Right cardiac atrium (tissue), 5 donors: Measurements from ENCODE around the gene COL23A1. TPM values are rescaled to one million over a fixed set of nuclear protein-coding genes. Genes with fewer than 3 reads are reported as not detected.

Source experiments
- ATAC-seq, 2 donors: fragments of 200-7000 bp; cut with Tn5 transposase; one replicate each; pipeline versions ENCODE4 v1.8.0 to v1.9.1; 2020; ENCODE audit warnings: moderate library complexity in 2 of 2, mild to moderate bottlenecking in 1 of 2
- DNase-seq, 3 donors: peaks; one replicate each; pipeline ENCODE4 v3.0.0-alpha.2; 2020
- H3K27ac ChIP-seq: one replicate; pipeline ENCODE4 v1.5.1; 2013; ENCODE audit warnings: mild to moderate bottlenecking, low read length, control low read depth, moderate library complexity
- H3K27me3 ChIP-seq: one replicate; pipeline ENCODE4 v1.6.1; 2013; ENCODE audit not compliant: control insufficient read depth, insufficient read depth
- H3K4me1 ChIP-seq: one replicate; pipeline ENCODE4 v1.6.1; 2013; ENCODE audit warnings: low read length; ENCODE audit not compliant: control insufficient read depth, insufficient read depth
- H3K4me3 ChIP-seq: one replicate; pipeline ENCODE4 v1.5.1; 2013; ENCODE audit warnings: low read length, control low read depth
- H3K9me3 ChIP-seq: one replicate; pipeline ENCODE4 v1.6.1; 2013; ENCODE audit warnings: low read length; ENCODE audit not compliant: control insufficient read depth
- WGBS: extraction: QIAGEN DNeasy Blood & Tissue Kit; methylation state at CpG from one replicate; pipeline ENCODE4 v1.1.7; 2013; 5-methylcytosine and 5-hydroxymethylcytosine counted together
- intact Hi-C, 4 donors: fragments of 100-400 bp; cut with DNase I; formaldehyde crosslinking; loops; one replicate each; pipeline versions ENCODE4 v1.11.0 to v1.14.0; 2022 to 2023
- polyA plus RNA-seq: library from polyadenylated mRNA; stranded (reverse); fragments of 200-250 nt; gene quantifications from one replicate; pipeline ENCODE4 v1.2.3, GENCODE V29; 2013
- total RNA-seq, 4 donors: library from RNA; stranded (reverse); fragmentation: NEBNext Ultra II Directional; extraction: Animal tissue kit (Norgen Biotek cat#: 25700); gene quantifications; one replicate each; pipeline ENCODE4 v1.2.1, GENCODE V29; 2021
- donor health status: healthy with polysubstance abuse.
- donor health status: DM: no; HTN: yes; CAD: no.
- donor health status: DM: no; HTN: no; CAD: no.
- donor health status: DM: no; HTN: yes; CAD: no; lungs with severe emphysema.
- donor health status: DM: yes; HTN: yes; CAD: no.

COL23A1 gene
- total and polyA plus RNA-seq, 5 donors = 2.5 to 13.6 (median 6.3) TPM

GRCh38 chr5:178380541-178381074, 209.6 kb downstream of the COL23A1 start:
- ATAC-seq (no peak), DNase-seq (peak in 1 of 3 donors; percentile 40)
- intact Hi-C loops = no loop called here
- Histone ChIP-seq H3K27me3 (no peaks in the 10 kb centered on the region), H3K9me3 (no peaks in the 10 kb centered on the region), H3K27ac (no peak overlapping the region), H3K4me1 (no peaks in the 10 kb centered on the region), H3K4me3 (no peak overlapping the region)
- 91% methylated on average over 16 of the region's 16 CpGs for WGBS

DNA sequence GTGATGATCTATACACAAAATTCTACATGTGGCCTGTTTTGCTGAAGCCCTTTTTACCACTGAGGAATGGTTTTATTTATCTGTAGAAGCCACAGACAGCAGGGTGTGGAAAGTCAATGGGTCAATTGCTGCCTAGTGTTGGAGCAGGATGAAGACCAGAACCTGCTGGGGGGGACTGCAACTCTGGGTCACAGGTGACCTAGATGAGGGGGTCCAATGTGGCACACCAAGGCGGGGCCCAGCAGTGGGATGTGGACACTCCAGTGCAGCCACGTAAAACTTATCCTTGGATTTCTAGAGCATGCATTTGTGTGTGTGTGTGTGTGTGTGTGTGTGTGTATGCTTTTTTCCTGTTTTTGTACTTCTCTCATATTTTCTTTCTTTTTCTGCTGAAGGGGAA, 210.1 kb downstream of the COL23A1 start:
- 65% methylated on average over 2 of the region's 2 CpGs for WGBS
- intact Hi-C loops = no loop called here

GRCh38 chr5:178378527-178379484, 211.4 kb downstream of the COL23A1 start:
- Histone ChIP-seq H3K9me3 (no peaks in the 10 kb centered on the region), H3K27ac (no peak overlapping the region), H3K4me1 (no peaks in the 10 kb centered on the region), H3K27me3 (no peaks in the 10 kb centered on the region), H3K4me3 (no peak overlapping the region)
- ATAC-seq = no peak
- WGBS = 91% methylated on average over 14 of the region's 14 CpGs
- DNase-seq = no peak
- intact Hi-C loops = no loop called here

More for the DNA sequence above, 210.1 kb downstream of the COL23A1 start:
- Histone ChIP-seq H3K27me3 (no peaks in the 10 kb centered on the region), H3K27ac (no peak overlapping the region), H3K9me3 (no peaks in the 10 kb centered on the region), H3K4me3 (no peak overlapping the region), H3K4me1 (no peaks in the 10 kb centered on the region)
- peak in 1 of 3 donors; percentile 12 for DNase-seq
- no peak for ATAC-seq

DNA sequence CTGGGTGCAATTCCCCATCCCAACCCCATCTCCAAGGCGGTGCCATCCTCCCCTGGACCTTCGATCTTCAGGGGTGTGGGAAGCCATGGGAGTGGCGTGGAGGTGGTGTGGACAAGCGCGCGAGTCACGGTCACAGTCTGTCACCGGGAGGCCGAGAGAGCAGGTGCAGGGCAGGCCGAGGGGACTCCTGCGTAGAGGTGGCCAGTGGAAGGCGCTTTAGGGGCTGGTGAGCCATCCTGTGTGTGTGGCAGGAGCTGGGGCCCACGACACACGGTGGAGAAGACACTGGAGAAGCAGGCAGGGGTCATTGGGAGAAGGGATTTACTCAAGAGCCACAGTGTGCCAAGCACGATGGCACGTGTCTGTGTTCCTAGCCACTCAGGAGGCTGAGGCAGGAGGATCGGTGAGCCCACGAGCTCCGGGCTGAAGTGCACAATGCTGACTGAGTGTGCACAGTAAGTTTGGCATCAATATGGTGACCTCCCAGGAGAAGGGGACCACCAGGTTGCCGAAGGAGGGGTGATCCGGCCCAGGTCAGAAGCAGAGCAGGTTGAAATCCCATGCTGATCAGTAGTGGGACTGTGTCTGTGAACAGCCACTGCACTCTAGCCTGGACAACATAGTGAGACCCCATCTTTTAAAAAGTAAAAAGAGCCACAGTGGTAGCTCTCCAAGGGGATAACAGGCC, 212.5 kb downstream of the COL23A1 start:
- DNase-seq (no peak), ATAC-seq (no peak)
- H3K27me3 ChIP-seq = no peaks in the 10 kb centered on the region
- H3K9me3 ChIP-seq = no peaks in the 10 kb centered on the region
- WGBS = 96% methylated on average over 21 of the region's 21 CpGs
- no peak overlapping the region for H3K4me3 ChIP-seq
- no peak overlapping the region for H3K27ac ChIP-seq
- intact Hi-C loops = no loop called here
- H3K4me1 ChIP-seq = no peaks in the 10 kb centered on the region

GRCh38 chr5:178376921-178377582, 213.1 kb downstream of the COL23A1 start:
- no peak overlapping the region for H3K4me3 ChIP-seq
- no peaks in the 10 kb centered on the region for H3K27me3 ChIP-seq
- ATAC-seq (peak in 1 of 2 donors; percentile 56), DNase-seq (peak in 1 of 3 donors; percentile 39)
- H3K4me1 ChIP-seq = no peaks in the 10 kb centered on the region
- H3K27ac ChIP-seq = no peak overlapping the region
- no peaks in the 10 kb centered on the region for H3K9me3 ChIP-seq
- WGBS = 67% methylated on average over 19 of the region's 19 CpGs
- intact Hi-C loops = no loop called here

GRCh38 chr5:178375348-178375747, 214.8 kb downstream of the COL23A1 start:
- no peaks in the 10 kb centered on the region for H3K27me3 ChIP-seq
- ATAC-seq = no peak
- H3K27ac ChIP-seq = no peak overlapping the region
- no peak overlapping the region for H3K4me3 ChIP-seq
- intact Hi-C loops = no loop called here
- DNase-seq = peak in 1 of 3 donors; percentile 28
- WGBS = 95% methylated on average over 13 of the region's 13 CpGs
- no peaks in the 10 kb centered on the region for H3K9me3 ChIP-seq
- no peaks in the 10 kb centered on the region for H3K4me1 ChIP-seq

GRCh38 chr5:178373711-178374110, 216.5 kb downstream of the COL23A1 start:
- no peak overlapping the region for H3K27ac ChIP-seq
- no peaks in the 10 kb centered on the region for H3K27me3 ChIP-seq
- ATAC-seq (no peak), DNase-seq (peak in 1 of 3 donors; percentile 34)
- H3K4me1 ChIP-seq = no peaks in the 10 kb centered on the region
- 88% methylated on average over 16 of the region's 16 CpGs for WGBS
- intact Hi-C loops = no loop called here
- no peaks in the 10 kb centered on the region for H3K9me3 ChIP-seq
- no peak overlapping the region for H3K4me3 ChIP-seq

DNA sequence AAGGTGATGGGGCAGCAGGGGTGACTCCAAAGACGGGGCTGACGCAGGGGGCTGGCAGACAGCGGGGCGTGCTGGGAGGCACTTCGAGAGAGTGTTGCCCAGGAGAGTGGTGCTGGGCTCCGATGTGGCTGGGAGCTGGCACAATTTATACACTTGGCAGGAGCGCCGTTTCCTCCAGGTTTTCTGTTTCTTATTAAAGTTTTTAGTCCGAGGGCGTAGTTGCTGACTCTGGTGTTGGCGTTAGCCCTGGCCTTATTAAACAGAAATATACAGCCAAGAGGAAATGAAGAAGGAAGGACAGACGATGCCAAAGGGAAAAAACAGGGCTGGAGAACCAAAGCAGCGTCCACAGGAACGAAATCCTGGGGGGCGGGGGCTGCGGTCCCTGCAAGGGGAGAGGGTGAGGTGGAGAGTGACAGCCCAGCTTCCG, 218.0 kb downstream of the COL23A1 start:
- WGBS = 35% methylated on average over 17 of the region's 17 CpGs
- Histone ChIP-seq H3K27ac (no peak overlapping the region), H3K4me3 (no peak overlapping the region), H3K4me1 (no peaks in the 10 kb centered on the region), H3K27me3 (no peaks in the 10 kb centered on the region), H3K9me3 (no peaks in the 10 kb centered on the region)
- DNase-seq (peak in 2 of 3 donors; percentile 62 to 76), ATAC-seq (peak; percentile 26 to 43)
- intact Hi-C loops = no loop called here

DNA sequence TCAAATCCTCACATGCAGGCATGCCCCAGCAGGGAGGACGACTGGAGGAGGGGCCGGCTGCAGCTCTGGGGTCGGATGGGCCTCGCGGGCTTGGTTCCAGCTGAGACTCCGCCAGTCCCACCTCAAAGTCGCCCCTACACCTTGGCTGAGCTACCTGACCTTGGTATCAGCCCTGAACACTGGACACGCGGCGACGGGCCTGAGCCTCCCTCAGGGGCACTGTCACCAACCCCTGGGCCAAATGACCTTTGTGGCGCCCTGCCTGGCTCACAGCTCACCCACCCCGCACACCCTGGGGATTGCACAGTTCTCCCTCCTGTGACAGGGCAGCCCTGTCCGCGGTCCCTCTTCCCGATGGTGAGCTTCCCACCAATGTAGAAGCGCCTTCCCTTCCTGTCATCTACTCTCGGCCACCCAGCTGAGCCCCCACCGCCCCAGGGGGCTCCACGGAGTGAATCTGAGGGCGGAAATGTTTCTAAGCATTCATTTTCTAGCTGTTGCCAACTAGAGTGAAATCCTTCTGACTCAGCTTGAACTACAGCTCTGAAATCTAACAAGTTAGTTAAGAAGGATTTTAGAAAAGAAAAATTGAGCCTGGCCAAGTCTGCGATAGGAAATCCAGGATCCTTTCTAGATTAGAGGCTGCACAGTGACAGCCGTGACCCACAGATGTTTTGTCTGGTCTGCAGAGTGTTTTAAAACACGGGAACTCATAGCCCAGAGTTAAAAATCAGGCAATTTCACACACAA, 218.7 kb downstream of the COL23A1 start:
- Histone ChIP-seq H3K27ac (no peak overlapping the region), H3K27me3 (no peaks in the 10 kb centered on the region), H3K9me3 (no peaks in the 10 kb centered on the region), H3K4me3 (no peak overlapping the region), H3K4me1 (no peaks in the 10 kb centered on the region)
- peak; percentile 6 to 44 for ATAC-seq
- WGBS = 44% methylated on average over 24 of the region's 24 CpGs
- intact Hi-C loops = no loop called here
- peak in 1 of 3 donors; percentile 66 for DNase-seq

DNA sequence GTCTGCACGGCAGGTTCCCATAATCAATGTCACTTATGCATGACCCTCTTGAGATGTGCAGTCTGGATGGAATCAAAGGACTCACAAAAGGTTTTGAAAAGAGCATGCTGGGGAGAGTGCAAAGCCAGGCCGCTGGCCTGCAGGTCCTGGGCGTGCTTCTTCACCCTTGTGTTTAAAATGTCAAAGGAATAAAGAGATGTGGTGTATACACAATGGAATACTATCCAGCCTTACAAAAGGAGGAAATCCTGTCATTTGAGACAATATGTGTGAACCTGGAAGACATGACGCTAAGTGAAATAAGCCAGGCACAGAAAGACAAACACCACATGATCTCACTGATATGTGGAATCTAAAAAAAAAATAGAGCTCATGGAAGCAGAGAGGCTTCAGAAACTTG, 220.1 kb downstream of the COL23A1 start:
- DNase-seq = peak in 1 of 3 donors; percentile 16

More for the DNA sequence above, 220.1 kb downstream of the COL23A1 start:
- peak; percentile 38 to 78 for ATAC-seq
- Histone ChIP-seq H3K4me3 (no peak overlapping the region), H3K27ac (no peak overlapping the region), H3K9me3 (no peaks in the 10 kb centered on the region), H3K4me1 (no peaks in the 10 kb centered on the region), H3K27me3 (no peaks in the 10 kb centered on the region)
- intact Hi-C loops = no loop called here
- 76% methylated on average over 4 of the region's 4 CpGs for WGBS
